Measurements from ENCODE around the gene DNASE1L3.

GRCh38 chr3:58197588-58197987, 13.2 kb downstream of the DNASE1L3 start:
- TF ChIP-seq EZH2 (IDR thresholded peaks at IDR 0.05; ENCODE audit: borderline replicate concordance, low read depth, low read length, severe bottlenecking) (no peak), POLR2A (IDR thresholded peaks at IDR 0.05; ENCODE audit: low read depth, low read length) (no peak), MYC (IDR thresholded peaks at IDR 0.05; ENCODE audit: low read depth, low read length) (no peak), JUN (IDR thresholded peaks at IDR 0.05; ENCODE audit: borderline replicate concordance, insufficient read depth, insufficient read length, low read depth) (no peak), POLR2AphosphoS5 (IDR thresholded peaks at IDR 0.05; ENCODE audit: insufficient read depth, low read depth, low read length) (no peak)
- TF ChIP-seq, protein P1, sequence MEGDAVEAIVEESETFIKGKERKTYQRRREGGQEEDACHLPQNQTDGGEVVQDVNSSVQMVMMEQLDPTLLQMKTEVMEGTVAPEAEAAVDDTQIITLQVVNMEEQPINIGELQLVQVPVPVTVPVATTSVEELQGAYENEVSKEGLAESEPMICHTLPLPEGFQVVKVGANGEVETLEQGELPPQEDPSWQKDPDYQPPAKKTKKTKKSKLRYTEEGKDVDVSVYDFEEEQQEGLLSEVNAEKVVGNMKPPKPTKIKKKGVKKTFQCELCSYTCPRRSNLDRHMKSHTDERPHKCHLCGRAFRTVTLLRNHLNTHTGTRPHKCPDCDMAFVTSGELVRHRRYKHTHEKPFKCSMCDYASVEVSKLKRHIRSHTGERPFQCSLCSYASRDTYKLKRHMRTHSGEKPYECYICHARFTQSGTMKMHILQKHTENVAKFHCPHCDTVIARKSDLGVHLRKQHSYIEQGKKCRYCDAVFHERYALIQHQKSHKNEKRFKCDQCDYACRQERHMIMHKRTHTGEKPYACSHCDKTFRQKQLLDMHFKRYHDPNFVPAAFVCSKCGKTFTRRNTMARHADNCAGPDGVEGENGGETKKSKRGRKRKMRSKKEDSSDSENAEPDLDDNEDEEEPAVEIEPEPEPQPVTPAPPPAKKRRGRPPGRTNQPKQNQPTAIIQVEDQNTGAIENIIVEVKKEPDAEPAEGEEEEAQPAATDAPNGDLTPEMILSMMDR (IDR thresholded peaks at IDR 0.05; ENCODE audit: extremely low read depth in 1 of 2, insufficient read depth in 1 of 2, low read depth in 1 of 2, low read length in 2 of 2): no peak

Data from endothelial cell of umbilical vein (primary cell).